ENCODE measurements around the gene MMP15. TPM values are rescaled to one million over a fixed set of nuclear protein-coding genes. Genes with fewer than 3 reads are reported as not detected.

Gene MMP15
- total RNA-seq, 1 donor from 2014 or later, result 38.9 TPM

- Mint-ChIP-seq H3K9me3 (no peaks in the 10 kb centered on the region), H3K36me3 (ENCODE audit: low read depth) (no peaks in the 10 kb centered on the region), H3K27me3 (ENCODE audit: low read depth) (peaks cover 49% of the 10 kb centered on the region), H3K4me3 (peak overlapping the region; percentile 44), H3K27ac (ENCODE audit: unreplicated experiment) (no peak overlapping the region), H3K4me1 (peaks cover 8% of the 10 kb centered on the region)
- no peak for DNase-seq (ENCODE audit: low read depth, low spot score)
- TF ChIP-seq CTCF (conservative IDR thresholded peaks at IDR 0.05), result no peak
These were observed 37.9 kb upstream of the MMP15 start for GRCh38 chr16:57987441-57988177.

GRCh38 chr16:57988929-57989328 lies 36.6 kb upstream of the MMP15 start:
- Mint-ChIP-seq H3K4me1 (peaks cover 8% of the 10 kb centered on the region), H3K4me3 (no peak overlapping the region), H3K27ac (ENCODE audit: unreplicated experiment) (no peak overlapping the region), H3K36me3 (ENCODE audit: low read depth) (no peaks in the 10 kb centered on the region), H3K9me3 (no peaks in the 10 kb centered on the region), H3K27me3 (ENCODE audit: low read depth) (peaks cover 47% of the 10 kb centered on the region)
- DNase-seq (ENCODE audit: low read depth, low spot score), result no peak
- TF ChIP-seq CTCF (conservative IDR thresholded peaks at IDR 0.05), result no peak

GRCh38 chr16:57991551-57992059 lies 33.9 kb upstream of the MMP15 start:
- TF ChIP-seq CTCF (conservative IDR thresholded peaks at IDR 0.05), result no peak
- DNase-seq (ENCODE audit: low read depth, low spot score), result no peak
- no peak overlapping the region for H3K27ac Mint-ChIP-seq (ENCODE audit: unreplicated experiment)

GRCh38 chr16:57992084-57992483 lies 33.5 kb upstream of the MMP15 start:
- no peaks in the 10 kb centered on the region for H3K9me3 Mint-ChIP-seq
- TF ChIP-seq CTCF (conservative IDR thresholded peaks at IDR 0.05), result no peak
- H3K4me1 Mint-ChIP-seq, result peaks cover 4% of the 10 kb centered on the region
- no peak overlapping the region for H3K4me3 Mint-ChIP-seq
- no peak for DNase-seq (ENCODE audit: low read depth, low spot score)
- no peaks in the 10 kb centered on the region for H3K36me3 Mint-ChIP-seq (ENCODE audit: low read depth)
- H3K27ac Mint-ChIP-seq (ENCODE audit: unreplicated experiment), result no peak overlapping the region
- H3K27me3 Mint-ChIP-seq (ENCODE audit: low read depth), result peaks cover 15% of the 10 kb centered on the region

More at GRCh38 chr16:57991551-57992059, 33.9 kb upstream of the MMP15 start:
- peaks cover 20% of the 10 kb centered on the region for H3K27me3 Mint-ChIP-seq (ENCODE audit: low read depth)
- H3K36me3 Mint-ChIP-seq (ENCODE audit: low read depth), result no peaks in the 10 kb centered on the region
- no peaks in the 10 kb centered on the region for H3K9me3 Mint-ChIP-seq
- peaks cover 4% of the 10 kb centered on the region for H3K4me1 Mint-ChIP-seq
- H3K4me3 Mint-ChIP-seq, result no peak overlapping the region

- Mint-ChIP-seq H3K9me3 (no peaks in the 10 kb centered on the region), H3K27me3 (ENCODE audit: low read depth) (peaks cover 2% of the 10 kb centered on the region), H3K27ac (ENCODE audit: unreplicated experiment) (no peak overlapping the region), H3K4me3 (no peak overlapping the region), H3K36me3 (ENCODE audit: low read depth) (peaks cover 3% of the 10 kb centered on the region), H3K4me1 (peaks cover 4% of the 10 kb centered on the region)
- no peak for DNase-seq (ENCODE audit: low read depth, low spot score)
- TF ChIP-seq CTCF (conservative IDR thresholded peaks at IDR 0.05), result no peak
These were observed 32.1 kb upstream of the MMP15 start for GRCh38 chr16:57993438-57993837.

Measured in neural crest cell (in vitro differentiated cells).